PC-9 (cell line): ENCODE results near the gene SETBP1.

Experiments used
- CTCF ChIP-seq: fragments of 200-600 bp; sonication (generic); conservative IDR thresholded peaks from 2 replicates; pipeline ENCODE4 v1.6.1; 2017; ENCODE audit warnings: mixed run types, antibody characterized with exemption, mild to moderate bottlenecking, moderate library complexity
- EZH2 ChIP-seq: fragments of 200-600 bp; sonication (generic); IDR thresholded peaks from 2 replicates; pipeline ENCODE4 v1.8.0; 2017; ENCODE audit warnings: antibody characterized with exemption, low read depth

GRCh38 chr18:44774191-44774590 lies 93.5 kb downstream of the SETBP1 start:
- TF ChIP-seq CTCF (no peak), EZH2 (no peak)
